GM12878 (cell line): Measurements from ENCODE around the gene VEGFA. TPM values are rescaled to one million over a fixed set of nuclear protein-coding genes. Genes with fewer than 3 reads are reported as not detected.

Source experiments
- ATAC-seq: fragments of 200-7000 bp; cut with Tn5 transposase; 3 replicates; pipeline ENCODE4 v1.9.1; 2020; ENCODE audit warnings: mild to moderate bottlenecking, moderate library complexity
- BruUV-seq: library from RNA; stranded (reverse); fragments of 400-500 nt; replicated peaks from 2 replicates; lab custom pipeline; 2021; lab: Mats Ljungman, UMichigan
- CTCF ChIA-PET: fragments of 300-600 bp; sonication (Branson Sonifier 250); formaldehyde crosslinking; extraction: SDS; loops from one replicate; lab custom pipeline; 2021; ENCODE audit warnings: inconsistent platforms; lab: Yijun Ruan, JAX
- POLR2A ChIA-PET: fragments of 350-600 bp; formaldehyde crosslinking; extraction: SDS; loops from one replicate; lab custom pipeline; 2021; ENCODE audit warnings: inconsistent platforms; lab: Charles Lee
- RAD21 ChIA-PET: fragments of 300-600 bp; sonication (Branson Sonifier 250); formaldehyde crosslinking; loops from one replicate; lab custom pipeline; 2023; ENCODE audit warnings: antibody characterized with exemption; ENCODE audit not compliant: unreplicated experiment; lab: Charles Lee
- SMC1A ChIA-PET: fragments of 300-600 bp; sonication (Branson Sonifier 250); formaldehyde crosslinking; loops from one replicate; lab custom pipeline; 2023; ENCODE audit not compliant: unreplicated experiment, uncharacterized antibody; lab: Charles Lee
- DNase-seq: peaks from one replicate; pipeline ENCODE4 v3.0.0-alpha.2; 2011; ENCODE audit warnings: low read depth, low spot score
- FAIRE-seq: peaks from 3 replicates; lab custom pipeline; 2011; peaks lifted over from hg19 to GRCh38; lab: Jason Lieb, UNC
- H2AFZ ChIP-seq: 2 replicates; pipeline ENCODE4 v1.6.0; 2011; ENCODE audit warnings: low read depth, low read length, control low read depth; ENCODE audit not compliant: control insufficient read depth
- H3K27ac ChIP-seq: 2 replicates; pipeline ENCODE4 v1.5.1; 2011; ENCODE audit warnings: control low read depth; ENCODE audit not compliant: control insufficient read depth, insufficient read depth
- H3K27me3 ChIP-seq, 2 experiments: replicated peaks in 1 of 2; 2 replicates each; pipeline versions ENCODE4 v1.6.0 to v1.6.1; 2011; ENCODE audit warnings: low read length in 1 of 2; ENCODE audit not compliant: control insufficient read depth in 2 of 2, insufficient read depth in 2 of 2
- H3K36me3 ChIP-seq, 2 experiments: 2 replicates each; pipeline ENCODE4 v1.5.1; 2011; ENCODE audit warnings: low read length in 1 of 2; ENCODE audit not compliant: control insufficient read depth in 2 of 2, insufficient read depth in 2 of 2
- H3K4me1 ChIP-seq: 2 replicates; pipeline ENCODE4 v1.6.1; 2011; ENCODE audit warnings: mild to moderate bottlenecking, low read length, moderate library complexity, mixed read lengths; ENCODE audit not compliant: control insufficient read depth, insufficient read depth
- H3K4me2 ChIP-seq: 2 replicates; pipeline ENCODE4 v1.6.0; 2011; ENCODE audit warnings: control low read depth; ENCODE audit not compliant: control insufficient read depth, insufficient read depth
- H3K4me3 ChIP-seq: fragments of 200-600 bp; sonication (generic); 2 replicates; pipeline ENCODE4 v1.5.1; 2016
- H3K79me2 ChIP-seq: 2 replicates; pipeline ENCODE4 v1.6.0; 2011; ENCODE audit warnings: low read length; ENCODE audit not compliant: control insufficient read depth, insufficient read depth
- H3K9ac ChIP-seq: 2 replicates; pipeline ENCODE4 v1.8.0; 2011; ENCODE audit warnings: low read length, control low read depth, mixed read lengths; ENCODE audit not compliant: control insufficient read depth, insufficient read depth
- H3K9me3 ChIP-seq: replicated peaks from 3 replicates; pipeline ENCODE4 v1.5.1; 2011; ENCODE audit warnings: mild to moderate bottlenecking, low read length; ENCODE audit not compliant: control insufficient read depth, insufficient read depth
- H4K20me1 ChIP-seq: 2 replicates; pipeline ENCODE4 v1.6.0; 2011; ENCODE audit not compliant: control insufficient read depth, insufficient read depth
- CBFB ChIP-seq: IDR thresholded peaks from 2 replicates; pipeline ENCODE4 v1.6.1; 2016; ENCODE audit warnings: antibody characterized with exemption, low read depth
- ETV6 ChIP-seq, 2 experiments: fragments of 450-650 bp in 1 of 2; IDR thresholded peaks in 1 of 2; conservative IDR thresholded peaks in 1 of 2; 2 replicates each; pipeline ENCODE4 v1.6.1; 2014; ENCODE audit warnings: antibody characterized with exemption in 1 of 2, borderline replicate concordance in 1 of 2, low read depth in 1 of 2, mild to moderate bottlenecking in 1 of 2, moderate library complexity in 1 of 2
- NFXL1 ChIP-seq: fragments of 450-650 bp; IDR thresholded peaks from 2 replicates; pipeline ENCODE4 v1.6.1; 2017; ENCODE audit warnings: antibody characterized with exemption, mild to moderate bottlenecking, borderline replicate concordance
- SP1 ChIP-seq: IDR thresholded peaks from one replicate; pipeline ENCODE4 v1.6.1; 2011; ENCODE audit warnings: low read depth, low read length
- TARDBP ChIP-seq: IDR thresholded peaks from 2 replicates; pipeline ENCODE4 v1.6.1; 2016; ENCODE audit warnings: borderline replicate concordance
- YBX1 ChIP-seq: fragments of 450-650 bp; IDR thresholded peaks from 2 replicates; pipeline ENCODE4 v1.6.1; 2016; ENCODE audit warnings: antibody characterized with exemption
- ZNF207 ChIP-seq: fragments of 450-650 bp; IDR thresholded peaks from 2 replicates; pipeline ENCODE4 v1.6.1; 2014; ENCODE audit warnings: antibody characterized with exemption, mild to moderate bottlenecking, borderline replicate concordance
- WGBS: methylation state at CpG from one replicate; pipeline ENCODE4 v1.1.6; 2016; ENCODE audit warnings: low lambda C conversion rate; ENCODE audit not compliant: insufficient replicate concordance, insufficient coverage; ENCODE audit errors: missing lambda C conversion rate; 5-methylcytosine and 5-hydroxymethylcytosine counted together
- in situ Hi-C: fragments of 300-500 bp; cut with MboI; formaldehyde crosslinking; loops from 9 replicates; pipeline ENCODE4 v1.14.3; 2018; ENCODE audit warnings: mixed read lengths
- intact Hi-C: fragments of 100-400 bp; cut with micrococcal nuclease; formaldehyde crosslinking; loops from one replicate; pipeline ENCODE4 v1.14.2; 2022; ENCODE audit not compliant: unreplicated experiment
- polyA plus RNA-seq, 11 experiments: library from polyadenylated mRNA; depleted of rRNA in 4 of 11; unstranded in 6 of 11; stranded (reverse) in 5 of 11; fragments of >200 nt; fragmentation: Nextera tagmentation in 4 of 11; fragmentation: Illumina TruSeq in 1 of 11; extraction: Ambion mirVana in 4 of 11; extraction: Trizol in 1 of 11; gene quantifications; 1 replicate in 1 of 11; 2 replicates in 10 of 11; pipeline versions ENCODE4 v1.2.1 to v1.2.3, GENCODE V29; 2011 to 2016; ENCODE audit warnings: inconsistent platforms in 2 of 11, missing spikeins in 2 of 11, low read depth in 1 of 11
- total RNA-seq, 4 experiments: library from RNA; depleted of rRNA in 3 of 4; stranded (reverse); fragments of >200 nt in 3 of 4; fragmentation: Illumina TruSeq in 1 of 4; extraction: Trizol in 1 of 4; gene quantifications; 2 replicates each; pipeline versions ENCODE4 v1.2.1 to v1.2.3, GENCODE V29; 2013 to 2021
- TF ChIP-seq, protein P1 (sequence below): IDR thresholded peaks from 2 replicates; pipeline ENCODE4 v1.6.1; 2011; ENCODE audit warnings: mild to moderate bottlenecking, low read depth, low read length, moderate library complexity; ENCODE audit not compliant: insufficient replicate concordance
- TF ChIP-seq, protein P2 (sequence below): fragments of 450-650 bp; IDR thresholded peaks from 2 replicates; pipeline ENCODE4 v1.6.1; 2018; ENCODE audit warnings: borderline replicate concordance, mild to moderate bottlenecking; ENCODE audit not compliant: partially characterized antibody
- TF ChIP-seq, protein P3 (sequence below): fragments of 450-650 bp; IDR thresholded peaks from 2 replicates; pipeline ENCODE4 v1.6.1; 2017; ENCODE audit warnings: borderline replicate concordance

VEGFA gene
- total and polyA plus RNA-seq, 10 of the 15 experiments (the other 5 are each of a cell fraction or from before 2014, with no cell fraction given): 0.96 to 140 (median 16.9) TPM

DNA sequence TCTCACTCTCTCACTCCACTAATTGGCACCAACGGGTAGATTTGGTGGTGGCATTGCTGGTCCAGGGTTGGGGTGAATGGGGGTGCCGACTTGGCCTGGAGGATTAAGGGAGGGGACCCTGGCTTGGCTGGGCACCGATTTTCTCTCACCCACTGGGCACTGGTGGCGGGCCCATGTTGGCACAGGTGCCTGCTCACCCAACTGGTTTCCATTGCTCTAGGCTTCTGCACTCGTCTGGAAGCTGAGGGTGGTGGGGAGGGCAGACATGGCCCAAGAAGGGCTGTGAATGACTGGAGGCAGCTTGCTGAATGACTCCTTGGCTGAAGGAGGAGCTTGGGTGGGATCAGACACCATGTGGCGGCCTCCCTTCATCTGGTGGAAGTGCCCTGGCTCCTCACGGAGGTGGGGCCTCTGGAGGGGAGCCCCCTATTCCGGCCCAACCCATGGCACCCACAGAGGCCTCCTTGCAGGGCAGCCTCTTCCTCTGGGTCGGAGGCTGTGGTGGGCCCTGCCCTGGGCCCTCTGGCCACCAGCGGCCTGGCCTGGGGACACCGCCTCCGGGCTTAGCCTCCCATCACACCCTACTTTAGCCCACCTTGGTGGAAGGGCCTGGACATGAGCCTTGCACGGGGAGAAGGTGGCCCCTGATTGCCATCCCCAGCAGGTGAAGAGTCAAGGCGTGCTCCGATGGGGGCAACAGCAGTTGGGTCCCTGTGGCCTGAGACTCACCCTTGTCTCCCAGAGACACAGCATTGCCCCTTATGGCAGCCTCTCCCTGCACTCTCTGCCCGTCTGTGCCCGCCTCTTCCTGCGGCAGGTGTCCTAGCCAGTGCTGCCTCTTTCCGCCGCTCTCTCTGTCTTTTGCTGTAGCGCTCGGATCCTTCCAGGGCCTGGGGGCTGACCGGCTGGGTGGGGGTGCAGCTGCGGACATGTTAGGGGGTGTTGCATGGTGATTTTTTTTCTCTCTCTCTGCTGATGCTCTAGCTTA is 11.2 kb downstream of the VEGFA start:
- in situ Hi-C loops (no loop called here), intact Hi-C loops (no loop called here)
- ChIA-PET SMC1A (no interaction called here), RAD21 (interaction anchor here (1.1 kb wide), 1 partner anchor 16 kb away, joined by 3 read pairs; no protein-coding TSS in a partner anchor), POLR2A (no interaction called here), CTCF (interaction anchor here (1.2 kb wide), 2 partner anchors 8 to 12 kb away, joined by 4 to 5 read pairs; no protein-coding TSS in a partner anchor)
- BruUV-seq: no TSS peak
- H2AFZ ChIP-seq: no peak overlapping the region
- no peaks in the 10 kb centered on the region for H3K27me3 ChIP-seq
- no peak overlapping the region for H3K4me3 ChIP-seq
- TF ChIP-seq ZNF207 (no peak), YBX1 (no peak), TARDBP (no peak), SP1 (no peak), CBFB (no peak), NFXL1 (no peak), ETV6 (conservative IDR thresholded peaks at IDR 0.05 in 1 of 2, IDR thresholded peaks at IDR 0.05 in 1 of 2; ENCODE audit: borderline replicate concordance in 1 of 2, low read depth in 1 of 2) (no peak)
- TF ChIP-seq, protein P1, sequence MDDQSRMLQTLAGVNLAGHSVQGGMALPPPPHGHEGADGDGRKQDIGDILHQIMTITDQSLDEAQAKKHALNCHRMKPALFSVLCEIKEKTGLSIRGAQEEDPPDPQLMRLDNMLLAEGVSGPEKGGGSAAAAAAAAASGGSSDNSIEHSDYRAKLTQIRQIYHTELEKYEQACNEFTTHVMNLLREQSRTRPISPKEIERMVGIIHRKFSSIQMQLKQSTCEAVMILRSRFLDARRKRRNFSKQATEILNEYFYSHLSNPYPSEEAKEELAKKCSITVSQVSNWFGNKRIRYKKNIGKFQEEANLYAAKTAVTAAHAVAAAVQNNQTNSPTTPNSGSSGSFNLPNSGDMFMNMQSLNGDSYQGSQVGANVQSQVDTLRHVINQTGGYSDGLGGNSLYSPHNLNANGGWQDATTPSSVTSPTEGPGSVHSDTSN: no peak
- TF ChIP-seq, protein P2, sequence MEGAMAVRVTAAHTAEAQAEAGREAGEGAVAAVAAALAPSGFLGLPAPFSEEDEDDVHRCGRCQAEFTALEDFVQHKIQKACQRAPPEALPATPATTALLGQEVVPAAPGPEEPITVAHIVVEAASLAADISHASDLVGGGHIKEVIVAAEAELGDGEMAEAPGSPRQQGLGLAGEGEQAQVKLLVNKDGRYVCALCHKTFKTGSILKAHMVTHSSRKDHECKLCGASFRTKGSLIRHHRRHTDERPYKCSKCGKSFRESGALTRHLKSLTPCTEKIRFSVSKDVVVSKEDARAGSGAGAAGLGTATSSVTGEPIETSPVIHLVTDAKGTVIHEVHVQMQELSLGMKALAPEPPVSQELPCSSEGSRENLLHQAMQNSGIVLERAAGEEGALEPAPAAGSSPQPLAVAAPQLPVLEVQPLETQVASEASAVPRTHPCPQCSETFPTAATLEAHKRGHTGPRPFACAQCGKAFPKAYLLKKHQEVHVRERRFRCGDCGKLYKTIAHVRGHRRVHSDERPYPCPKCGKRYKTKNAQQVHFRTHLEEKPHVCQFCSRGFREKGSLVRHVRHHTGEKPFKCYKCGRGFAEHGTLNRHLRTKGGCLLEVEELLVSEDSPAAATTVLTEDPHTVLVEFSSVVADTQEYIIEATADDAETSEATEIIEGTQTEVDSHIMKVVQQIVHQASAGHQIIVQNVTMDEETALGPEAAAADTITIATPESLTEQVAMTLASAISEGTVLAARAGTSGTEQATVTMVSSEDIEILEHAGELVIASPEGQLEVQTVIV: no peak
- TF ChIP-seq, protein P3, sequence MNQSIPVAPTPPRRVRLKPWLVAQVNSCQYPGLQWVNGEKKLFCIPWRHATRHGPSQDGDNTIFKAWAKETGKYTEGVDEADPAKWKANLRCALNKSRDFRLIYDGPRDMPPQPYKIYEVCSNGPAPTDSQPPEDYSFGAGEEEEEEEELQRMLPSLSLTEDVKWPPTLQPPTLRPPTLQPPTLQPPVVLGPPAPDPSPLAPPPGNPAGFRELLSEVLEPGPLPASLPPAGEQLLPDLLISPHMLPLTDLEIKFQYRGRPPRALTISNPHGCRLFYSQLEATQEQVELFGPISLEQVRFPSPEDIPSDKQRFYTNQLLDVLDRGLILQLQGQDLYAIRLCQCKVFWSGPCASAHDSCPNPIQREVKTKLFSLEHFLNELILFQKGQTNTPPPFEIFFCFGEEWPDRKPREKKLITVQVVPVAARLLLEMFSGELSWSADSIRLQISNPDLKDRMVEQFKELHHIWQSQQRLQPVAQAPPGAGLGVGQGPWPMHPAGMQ: no peak
- H3K4me2 ChIP-seq: no peak overlapping the region
- no peak overlapping the region for H3K9ac ChIP-seq
- H4K20me1 ChIP-seq: peaks cover 4% of the 10 kb centered on the region; the same call in 1 of the 2 replicates
- no peak for ATAC-seq
- no peaks in the 10 kb centered on the region for H3K9me3 ChIP-seq
- WGBS: 71% methylated on average over 23 of the region's 24 CpGs
- peaks cover 4% of the 10 kb centered on the region for H3K4me1 ChIP-seq
- H3K27ac ChIP-seq: no peak overlapping the region
- no peak for FAIRE-seq
- peaks cover 11% of the 10 kb centered on the region for H3K79me2 ChIP-seq
- H3K36me3 ChIP-seq: peaks cover 33 to 54% of the 10 kb centered on the region in 2 experiments
- no peak for DNase-seq
